Uterus (tissue), 2 donors: ENCODE data around the gene PPP2R2C.

Experiments used
- POLR2A ChIP-seq, 2 donors: fragments of 450-650 bp; IDR thresholded peaks; one replicate each; pipeline ENCODE4 v1.6.1; 2016; ENCODE audit warnings: antibody characterized with exemption in 2 of 2, mild to moderate bottlenecking in 1 of 2, moderate library complexity in 1 of 2
- TF ChIP-seq, protein P1 (sequence below), 4 experiments: fragments of 200-600 bp in 2 of 4; fragments of 450-650 bp in 2 of 4; sonication (generic) in 2 of 4; IDR thresholded peaks; one replicate each; pipeline ENCODE4 v1.5.1; 2016 to 2019; ENCODE audit warnings: antibody characterized with exemption in 4 of 4, mild to moderate bottlenecking in 2 of 4, moderate library complexity in 1 of 4

DNA sequence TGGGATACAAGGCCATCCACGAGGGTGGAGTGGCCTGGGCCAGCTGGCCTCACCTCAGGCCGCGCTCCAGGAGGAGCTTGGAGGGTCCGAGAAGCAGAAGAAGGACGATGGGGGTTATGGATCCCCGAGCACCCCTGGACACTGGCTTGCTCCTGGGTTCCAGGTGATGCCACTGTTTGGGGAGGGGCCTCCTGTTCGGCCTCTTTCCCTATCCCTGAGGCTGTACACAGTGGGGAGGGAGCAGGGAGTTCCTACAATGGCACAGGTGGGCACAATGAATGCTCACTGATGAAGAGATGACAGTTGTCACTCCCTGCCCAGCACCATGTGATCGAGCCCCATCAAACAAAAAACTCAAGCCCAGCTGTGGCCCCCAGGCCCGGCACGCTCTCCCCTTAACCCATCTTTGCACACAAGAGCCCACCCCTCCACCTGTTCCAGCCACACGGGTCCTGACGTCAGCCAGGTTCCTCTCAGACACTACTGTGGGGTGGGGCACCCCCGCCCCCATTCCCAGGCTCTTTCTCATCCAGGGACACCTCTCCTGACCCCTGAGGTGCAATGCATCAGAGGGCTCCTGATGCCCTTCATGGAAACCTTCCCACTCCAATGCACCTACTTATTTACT lies 132.5 kb downstream of the PPP2R2C start:
- TF ChIP-seq, protein P1, sequence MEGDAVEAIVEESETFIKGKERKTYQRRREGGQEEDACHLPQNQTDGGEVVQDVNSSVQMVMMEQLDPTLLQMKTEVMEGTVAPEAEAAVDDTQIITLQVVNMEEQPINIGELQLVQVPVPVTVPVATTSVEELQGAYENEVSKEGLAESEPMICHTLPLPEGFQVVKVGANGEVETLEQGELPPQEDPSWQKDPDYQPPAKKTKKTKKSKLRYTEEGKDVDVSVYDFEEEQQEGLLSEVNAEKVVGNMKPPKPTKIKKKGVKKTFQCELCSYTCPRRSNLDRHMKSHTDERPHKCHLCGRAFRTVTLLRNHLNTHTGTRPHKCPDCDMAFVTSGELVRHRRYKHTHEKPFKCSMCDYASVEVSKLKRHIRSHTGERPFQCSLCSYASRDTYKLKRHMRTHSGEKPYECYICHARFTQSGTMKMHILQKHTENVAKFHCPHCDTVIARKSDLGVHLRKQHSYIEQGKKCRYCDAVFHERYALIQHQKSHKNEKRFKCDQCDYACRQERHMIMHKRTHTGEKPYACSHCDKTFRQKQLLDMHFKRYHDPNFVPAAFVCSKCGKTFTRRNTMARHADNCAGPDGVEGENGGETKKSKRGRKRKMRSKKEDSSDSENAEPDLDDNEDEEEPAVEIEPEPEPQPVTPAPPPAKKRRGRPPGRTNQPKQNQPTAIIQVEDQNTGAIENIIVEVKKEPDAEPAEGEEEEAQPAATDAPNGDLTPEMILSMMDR (IDR thresholded peaks at IDR 0.05): no peak
- TF ChIP-seq POLR2A (IDR thresholded peaks at IDR 0.05): no peak
